K562 (cell line): ENCODE data around the gene IRF2BP1. TPM values are rescaled to one million over a fixed set of nuclear protein-coding genes. Genes with fewer than 3 reads are reported as not detected.

Experiments
- BDP1 ChIP-seq: IDR thresholded peaks from 3 replicates; pipeline ENCODE4 v1.6.1; 2011; ENCODE audit not compliant: insufficient read length, insufficient read depth
- CEBPB ChIP-seq: fragments of 450-650 bp; IDR thresholded peaks from 2 replicates; pipeline ENCODE4 v1.6.1; 2016; ENCODE audit warnings: missing genetic modification characterization, missing compliant biosample characterization
- COPS2 ChIP-seq: fragments of 450-650 bp; conservative IDR thresholded peaks from 2 replicates; pipeline ENCODE4 v1.6.1; 2016; ENCODE audit warnings: mild to moderate bottlenecking, moderate library complexity
- JUN ChIP-seq, 2 experiments: sonication (generic) in 1 of 2; formaldehyde crosslinking in 1 of 2; IDR thresholded peaks; 2 replicates each; pipeline versions ENCODE4 v1.6.1 to v1.8.0; 2012 to 2022; ENCODE audit warnings: borderline replicate concordance in 2 of 2, mild to moderate bottlenecking in 2 of 2, improper control_type of control experiment in 1 of 2, low read depth in 1 of 2, low read length in 1 of 2, missing genetic modification reagents in 1 of 2
- MEF2D ChIP-seq: conservative IDR thresholded peaks from 2 replicates; pipeline ENCODE4 v1.6.1; 2016; ENCODE audit warnings: low read depth, missing genetic modification characterization, missing compliant biosample characterization
- NFXL1 ChIP-seq: fragments of 450-650 bp; formaldehyde crosslinking; IDR thresholded peaks from 2 replicates; pipeline ENCODE4 v1.4.0; 2021; ENCODE audit warnings: mild to moderate bottlenecking
- RBM39 ChIP-seq: fragments of 200-400 bp; formaldehyde crosslinking; optimal IDR thresholded peaks from 2 replicates; pipeline ENCODE3; 2018; ENCODE audit warnings: low read depth, low read length
- RNF2 ChIP-seq: sonication (generic); IDR thresholded peaks from 2 replicates; pipeline ENCODE4 v1.6.1; 2016
- TEAD1 ChIP-seq, 2 experiments: fragments of 450-650 bp in 1 of 2; sonication (generic) in 1 of 2; formaldehyde crosslinking; IDR thresholded peaks; 2 replicates each; pipeline versions ENCODE4 v1.4.0 to v1.8.0; 2020 to 2022; ENCODE audit warnings: mild to moderate bottlenecking in 2 of 2, missing genetic modification reagents in 1 of 2
- YY1 ChIP-seq, 3 experiments: IDR thresholded peaks; 2 replicates each; pipeline ENCODE4 v1.6.1; 2011; ENCODE audit warnings: low read length in 2 of 3, mild to moderate bottlenecking in 2 of 3, moderate library complexity in 2 of 3, borderline replicate concordance in 1 of 3, control low read depth in 1 of 3, low read depth in 1 of 3; ENCODE audit not compliant: insufficient read depth in 3 of 3, insufficient replicate concordance in 2 of 3, control insufficient read depth in 1 of 3, insufficient read length in 1 of 3; ENCODE audit errors: extremely low read depth in 1 of 3
- ZFP30 ChIP-seq: fragments of 250-450 bp; sonication (Bioruptor Pico); IDR thresholded peaks from 2 replicates; pipeline ENCODE4 v1.8.0; 2022; ENCODE audit warnings: moderate library complexity, mild to moderate bottlenecking, inconsistent platforms, borderline replicate concordance
- ZNF232 ChIP-seq: sonication (generic); formaldehyde crosslinking; IDR thresholded peaks from 2 replicates; pipeline ENCODE4 v1.8.0; 2022; ENCODE audit warnings: mild to moderate bottlenecking, missing genetic modification reagents
- ZNF444 ChIP-seq: fragments of 250-450 bp; sonication (Bioruptor Pico); IDR thresholded peaks from 2 replicates; pipeline ENCODE4 v1.4.0; 2020; ENCODE audit warnings: mild to moderate bottlenecking, moderate library complexity
- ZNF778 ChIP-seq: fragments of 450-650 bp; formaldehyde crosslinking; IDR thresholded peaks from 2 replicates; pipeline ENCODE4 v1.4.0; 2020; ENCODE audit warnings: mild to moderate bottlenecking, moderate library complexity
- polyA plus RNA-seq, 8 experiments: library from polyadenylated mRNA; depleted of rRNA in 4 of 8; stranded (reverse) in 5 of 8; unstranded in 3 of 8; fragments of >200 nt; fragmentation: Nextera tagmentation in 2 of 8; fragmentation: Illumina TruSeq in 1 of 8; extraction: Ambion mirVana in 2 of 8; extraction: Trizol in 1 of 8; gene quantifications; 2 replicates each; pipeline versions ENCODE4 v1.2.1 to v1.2.3, GENCODE V29; 2011 to 2014; ENCODE audit warnings: inconsistent platforms in 1 of 8, missing spikeins in 1 of 8
- total RNA-seq, 7 experiments: library from RNA; depleted of rRNA in 6 of 7; stranded (reverse); fragments of >200 nt in 6 of 7; fragmentation: Illumina TruSeq in 2 of 7; extraction: Trizol in 2 of 7; gene quantifications; 2 replicates each; pipeline versions ENCODE4 v1.2.1 to v1.2.3, GENCODE V29; 2011 to 2021; ENCODE audit warnings: low replicate concordance in 1 of 7
- TF ChIP-seq, protein P1 (sequence below), 3 experiments: fragments of 200-800 bp in 1 of 3; fragments of 250-450 bp in 1 of 3; fragments of 450-650 bp in 1 of 3; sonication (Bioruptor Pico) in 1 of 3; sonication (Bioruptor generic) in 1 of 3; formaldehyde crosslinking in 1 of 3; IDR thresholded peaks; 2 replicates each; pipeline versions ENCODE4 v1.6.1 to v1.8.0; 2016 to 2022; ENCODE audit warnings: mild to moderate bottlenecking in 2 of 3, missing genetic modification characterization in 2 of 3, missing compliant biosample characterization in 1 of 3, moderate library complexity in 1 of 3
- TF ChIP-seq, protein P2 (sequence below): fragments of 250-450 bp; sonication (Bioruptor Pico); IDR thresholded peaks from 2 replicates; pipeline ENCODE4 v1.5.0; 2021; ENCODE audit warnings: mild to moderate bottlenecking, borderline replicate concordance
- TF ChIP-seq, protein P3 (sequence below): fragments of 250-450 bp; sonication (Bioruptor Pico); IDR thresholded peaks from 2 replicates; pipeline ENCODE4 v1.8.0; 2021; ENCODE audit warnings: borderline replicate concordance, mild to moderate bottlenecking, moderate library complexity; ENCODE audit not compliant: poor library complexity, severe bottlenecking
- TF ChIP-seq, protein P4 (sequence below): sonication (generic); formaldehyde crosslinking; IDR thresholded peaks from 2 replicates; pipeline ENCODE4 v1.5.0; 2020; ENCODE audit warnings: missing genetic modification reagents

The IRF2BP1 gene
- total and polyA plus RNA-seq, 9 of the 15 experiments (the other 6 are each of a cell fraction or from before 2014, with no cell fraction given) = 0.61 to 35.9 (median 3.5) TPM

DNA sequence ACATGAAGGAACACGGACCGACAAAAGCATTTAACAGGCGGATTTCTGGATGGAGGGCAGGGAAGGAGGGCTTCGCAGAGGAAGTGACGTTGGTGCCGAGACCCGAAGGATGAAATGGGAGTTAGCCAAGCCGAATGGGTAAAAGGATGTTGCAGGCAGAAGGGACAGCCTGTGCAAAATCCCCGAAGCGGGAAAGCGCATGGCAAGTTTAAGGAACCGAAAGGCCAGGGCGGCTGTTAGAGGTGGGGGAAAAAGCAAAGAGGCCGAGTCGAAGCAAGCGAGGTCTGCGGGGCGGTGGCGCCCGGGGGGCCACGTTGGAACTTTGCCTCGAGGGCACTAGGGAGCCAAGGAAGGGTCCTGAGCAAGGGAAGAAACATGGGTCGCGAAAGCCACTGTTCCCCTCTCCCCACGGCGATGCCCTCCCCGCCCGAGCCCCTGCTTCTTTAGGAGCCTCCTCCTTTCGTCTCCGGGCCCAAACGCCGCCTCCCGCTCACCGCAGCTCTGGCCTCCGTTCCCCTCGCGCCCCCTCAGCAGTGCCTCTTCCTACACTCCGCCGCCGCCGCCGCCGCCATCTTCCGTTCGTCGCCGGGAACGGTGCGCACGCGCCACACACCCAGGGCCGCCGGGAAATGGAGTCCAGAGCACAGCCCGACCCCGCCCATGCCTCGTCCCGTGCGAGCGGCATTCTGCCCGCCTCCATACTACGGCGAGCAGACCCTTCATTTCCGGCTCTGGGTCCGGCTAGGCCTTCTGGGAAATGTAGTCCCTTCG is 23.2 kb downstream of the IRF2BP1 start, which contains the start of gene SYMPK (continued):
- TF ChIP-seq, protein P1, sequence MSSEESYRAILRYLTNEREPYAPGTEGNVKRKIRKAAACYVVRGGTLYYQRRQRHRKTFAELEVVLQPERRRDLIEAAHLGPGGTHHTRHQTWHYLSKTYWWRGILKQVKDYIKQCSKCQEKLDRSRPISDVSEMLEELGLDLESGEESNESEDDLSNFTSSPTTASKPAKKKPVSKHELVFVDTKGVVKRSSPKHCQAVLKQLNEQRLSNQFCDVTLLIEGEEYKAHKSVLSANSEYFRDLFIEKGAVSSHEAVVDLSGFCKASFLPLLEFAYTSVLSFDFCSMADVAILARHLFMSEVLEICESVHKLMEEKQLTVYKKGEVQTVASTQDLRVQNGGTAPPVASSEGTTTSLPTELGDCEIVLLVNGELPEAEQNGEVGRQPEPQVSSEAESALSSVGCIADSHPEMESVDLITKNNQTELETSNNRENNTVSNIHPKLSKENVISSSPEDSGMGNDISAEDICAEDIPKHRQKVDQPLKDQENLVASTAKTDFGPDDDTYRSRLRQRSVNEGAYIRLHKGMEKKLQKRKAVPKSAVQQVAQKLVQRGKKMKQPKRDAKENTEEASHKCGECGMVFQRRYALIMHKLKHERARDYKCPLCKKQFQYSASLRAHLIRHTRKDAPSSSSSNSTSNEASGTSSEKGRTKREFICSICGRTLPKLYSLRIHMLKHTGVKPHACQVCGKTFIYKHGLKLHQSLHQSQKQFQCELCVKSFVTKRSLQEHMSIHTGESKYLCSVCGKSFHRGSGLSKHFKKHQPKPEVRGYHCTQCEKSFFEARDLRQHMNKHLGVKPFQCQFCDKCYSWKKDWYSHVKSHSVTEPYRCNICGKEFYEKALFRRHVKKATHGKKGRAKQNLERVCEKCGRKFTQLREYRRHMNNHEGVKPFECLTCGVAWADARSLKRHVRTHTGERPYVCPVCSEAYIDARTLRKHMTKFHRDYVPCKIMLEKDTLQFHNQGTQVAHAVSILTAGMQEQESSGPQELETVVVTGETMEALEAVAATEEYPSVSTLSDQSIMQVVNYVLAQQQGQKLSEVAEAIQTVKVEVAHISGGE (CRISPR knock-in tag; IDR thresholded peaks at IDR 0.05) = peak in 1 of 3 experiments; percentile 90; a peak in 2 of 6 replicates
- TF ChIP-seq MEF2D (tag) (no peak), RBM39 (no peak), YY1 (IDR thresholded peaks at IDR 0.05; ENCODE audit: borderline replicate concordance in 1 of 3, control insufficient read depth in 1 of 3, extremely low read depth in 1 of 3, insufficient read depth in 3 of 3, insufficient read length in 1 of 3, insufficient replicate concordance in 2 of 3, low read depth in 1 of 3, low read length in 2 of 3) (peak; percentile 75 to 95 (median 94)), ZNF232 (CRISPR knock-in tag) (no peak), ZFP30 (CRISPR knock-in tag) (no peak), COPS2 (no peak), RNF2 (no peak), CEBPB (tag) (no peak), BDP1 (no peak), TEAD1 (CRISPR knock-in tag; IDR thresholded peaks at IDR 0.05) (peak in 1 of 2 experiments; percentile 85; a peak in 2 of 4 replicates), JUN (IDR thresholded peaks at IDR 0.05; ENCODE audit: borderline replicate concordance, low read depth, low read length) (no peak), JUN (CRISPR knock-in tag; IDR thresholded peaks at IDR 0.05; ENCODE audit: borderline replicate concordance) (no peak), ZNF778 (CRISPR knock-in tag) (no peak), ZNF444 (CRISPR knock-in tag) (no peak), NFXL1 (CRISPR knock-in tag) (no peak)
- TF ChIP-seq, protein P2, sequence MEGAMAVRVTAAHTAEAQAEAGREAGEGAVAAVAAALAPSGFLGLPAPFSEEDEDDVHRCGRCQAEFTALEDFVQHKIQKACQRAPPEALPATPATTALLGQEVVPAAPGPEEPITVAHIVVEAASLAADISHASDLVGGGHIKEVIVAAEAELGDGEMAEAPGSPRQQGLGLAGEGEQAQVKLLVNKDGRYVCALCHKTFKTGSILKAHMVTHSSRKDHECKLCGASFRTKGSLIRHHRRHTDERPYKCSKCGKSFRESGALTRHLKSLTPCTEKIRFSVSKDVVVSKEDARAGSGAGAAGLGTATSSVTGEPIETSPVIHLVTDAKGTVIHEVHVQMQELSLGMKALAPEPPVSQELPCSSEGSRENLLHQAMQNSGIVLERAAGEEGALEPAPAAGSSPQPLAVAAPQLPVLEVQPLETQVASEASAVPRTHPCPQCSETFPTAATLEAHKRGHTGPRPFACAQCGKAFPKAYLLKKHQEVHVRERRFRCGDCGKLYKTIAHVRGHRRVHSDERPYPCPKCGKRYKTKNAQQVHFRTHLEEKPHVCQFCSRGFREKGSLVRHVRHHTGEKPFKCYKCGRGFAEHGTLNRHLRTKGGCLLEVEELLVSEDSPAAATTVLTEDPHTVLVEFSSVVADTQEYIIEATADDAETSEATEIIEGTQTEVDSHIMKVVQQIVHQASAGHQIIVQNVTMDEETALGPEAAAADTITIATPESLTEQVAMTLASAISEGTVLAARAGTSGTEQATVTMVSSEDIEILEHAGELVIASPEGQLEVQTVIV (CRISPR knock-in tag) = no peak
- TF ChIP-seq, protein P3, sequence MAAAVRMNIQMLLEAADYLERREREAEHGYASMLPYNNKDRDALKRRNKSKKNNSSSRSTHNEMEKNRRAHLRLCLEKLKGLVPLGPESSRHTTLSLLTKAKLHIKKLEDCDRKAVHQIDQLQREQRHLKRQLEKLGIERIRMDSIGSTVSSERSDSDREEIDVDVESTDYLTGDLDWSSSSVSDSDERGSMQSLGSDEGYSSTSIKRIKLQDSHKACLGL (CRISPR knock-in tag) = no peak
- TF ChIP-seq, protein P4, sequence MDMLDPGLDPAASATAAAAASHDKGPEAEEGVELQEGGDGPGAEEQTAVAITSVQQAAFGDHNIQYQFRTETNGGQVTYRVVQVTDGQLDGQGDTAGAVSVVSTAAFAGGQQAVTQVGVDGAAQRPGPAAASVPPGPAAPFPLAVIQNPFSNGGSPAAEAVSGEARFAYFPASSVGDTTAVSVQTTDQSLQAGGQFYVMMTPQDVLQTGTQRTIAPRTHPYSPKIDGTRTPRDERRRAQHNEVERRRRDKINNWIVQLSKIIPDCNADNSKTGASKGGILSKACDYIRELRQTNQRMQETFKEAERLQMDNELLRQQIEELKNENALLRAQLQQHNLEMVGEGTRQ = peak; percentile 72
